BE2C (cell line): ENCODE data around the gene CCDC71L.

Experiments used
- DNase-seq: peaks from one replicate; pipeline ENCODE4 v3.0.0-alpha.2; 2020
- H3K27me3 ChIP-seq: fragments of 250-450 bp; sonication (Bioruptor Pico); 2 replicates; pipeline ENCODE4 v1.5.1; 2020; ENCODE audit warnings: mild to moderate bottlenecking
- H3K36me3 ChIP-seq: fragments of 250-450 bp; sonication (Bioruptor Pico); 2 replicates; pipeline ENCODE4 v1.5.1; 2020; ENCODE audit warnings: mild to moderate bottlenecking
- H3K4me1 ChIP-seq: fragments of 250-450 bp; sonication (Bioruptor Pico); 2 replicates; pipeline ENCODE4 v1.5.1; 2020
- H3K4me3 ChIP-seq: 2 replicates; pipeline ENCODE4 v1.5.1; 2011; ENCODE audit warnings: low read depth, low read length
- H3K9me3 ChIP-seq: fragments of 250-450 bp; sonication (Bioruptor Pico); 2 replicates; pipeline ENCODE4 v1.5.1; 2020
- CTCF ChIP-seq: IDR thresholded peaks from 2 replicates; pipeline ENCODE4 v1.5.1; 2012; ENCODE audit warnings: mild to moderate bottlenecking, low read depth, low read length

CCDC71L gene

GRCh38 chr7:106640368-106641141 is 20.4 kb downstream of the CCDC71L start:
- no peaks in the 10 kb centered on the region for H3K9me3 ChIP-seq
- H3K4me1 ChIP-seq, result no peaks in the 10 kb centered on the region; the same call in 1 of the 2 replicates
- H3K27me3 ChIP-seq, result no peaks in the 10 kb centered on the region
- DNase-seq, result no peak
- no peaks in the 10 kb centered on the region for H3K36me3 ChIP-seq
- TF ChIP-seq CTCF, result no peak
- no peak overlapping the region for H3K4me3 ChIP-seq

DNA sequence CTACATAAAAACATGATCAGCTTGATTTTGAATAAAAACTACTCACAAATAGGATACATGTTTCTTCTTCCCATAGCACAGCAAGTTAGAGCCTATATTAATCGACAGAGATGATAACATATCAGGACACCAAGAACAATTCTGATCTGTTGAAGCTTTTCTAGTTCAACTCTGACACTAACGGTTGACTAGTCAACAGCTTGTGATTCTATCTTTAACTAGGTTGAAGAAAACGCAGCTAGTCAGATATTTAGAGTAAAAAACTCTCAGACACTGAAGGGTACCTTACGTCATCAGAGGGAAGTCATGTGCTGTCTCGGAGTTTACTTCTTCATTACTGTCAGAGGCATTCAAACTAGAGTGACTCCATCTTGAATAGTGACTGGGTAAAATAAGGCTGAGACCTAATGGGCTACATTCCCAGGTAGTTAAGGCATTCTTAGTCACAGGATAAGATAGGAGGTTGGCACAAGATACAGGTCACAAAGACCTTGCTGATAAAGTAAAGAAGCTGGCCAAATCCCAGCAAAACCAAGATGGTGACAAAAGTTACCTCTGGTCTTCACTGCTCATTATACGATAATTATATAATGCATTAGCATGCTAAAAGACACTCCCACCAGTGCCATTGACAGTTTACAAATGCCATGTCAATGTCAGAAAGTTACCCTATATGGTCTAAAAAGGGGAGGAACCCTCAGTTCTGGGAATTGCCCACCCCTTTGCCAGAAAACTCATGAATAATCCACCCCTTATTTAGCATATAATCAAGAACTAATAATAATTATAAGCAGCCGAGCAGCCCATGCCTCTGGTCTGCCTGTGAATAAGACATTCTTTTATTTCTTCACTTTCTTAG is 21.3 kb downstream of the CCDC71L start:
- DNase-seq, result no peak
- Histone ChIP-seq H3K4me3 (no peak overlapping the region), H3K36me3 (no peaks in the 10 kb centered on the region), H3K4me1 (no peaks in the 10 kb centered on the region; the same call in 1 of the 2 replicates), H3K9me3 (no peaks in the 10 kb centered on the region), H3K27me3 (no peaks in the 10 kb centered on the region)
- TF ChIP-seq CTCF, result no peak

DNA sequence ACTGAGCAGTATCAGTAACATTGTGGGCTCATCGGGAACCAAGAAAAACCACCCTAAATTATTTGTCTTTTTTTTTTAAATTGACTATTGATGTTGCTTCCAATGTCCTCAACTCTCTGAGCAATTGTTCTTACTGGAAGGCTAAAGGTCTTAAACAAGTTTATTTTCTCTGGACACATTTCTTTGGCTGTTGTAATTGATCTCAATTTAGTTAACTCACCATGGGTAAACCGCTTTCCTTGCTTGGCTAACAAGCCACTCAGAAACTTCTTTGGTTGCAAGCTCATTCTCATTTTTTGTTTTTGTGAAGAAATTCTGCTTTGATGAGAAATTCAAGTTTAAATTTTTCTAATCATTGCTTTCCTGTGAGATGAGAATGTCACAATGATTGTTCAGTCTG is 25.5 kb downstream of the CCDC71L start:
- Histone ChIP-seq H3K4me1 (no peaks in the 10 kb centered on the region; the same call in 1 of the 2 replicates), H3K36me3 (no peaks in the 10 kb centered on the region), H3K9me3 (no peaks in the 10 kb centered on the region), H3K27me3 (peaks cover 22% of the 10 kb centered on the region), H3K4me3 (no peak overlapping the region)
- TF ChIP-seq CTCF, result no peak
- no peak for DNase-seq

- H3K36me3 ChIP-seq, result no peaks in the 10 kb centered on the region
- H3K27me3 ChIP-seq, result peaks cover 26% of the 10 kb centered on the region
- H3K9me3 ChIP-seq, result no peaks in the 10 kb centered on the region
- H3K4me1 ChIP-seq, result no peaks in the 10 kb centered on the region; the same call in 1 of the 2 replicates
- DNase-seq, result no peak
- no peak overlapping the region for H3K4me3 ChIP-seq
- no peak for TF ChIP-seq CTCF
Measured at GRCh38 chr7:106634958-106635357, 26.0 kb downstream of the CCDC71L start.

GRCh38 chr7:106630648-106631047 is 30.3 kb downstream of the CCDC71L start:
- TF ChIP-seq CTCF, result no peak
- Histone ChIP-seq H3K4me1 (no peaks in the 10 kb centered on the region), H3K9me3 (no peaks in the 10 kb centered on the region), H3K4me3 (no peak overlapping the region), H3K36me3 (no peaks in the 10 kb centered on the region), H3K27me3 (peaks cover 29% of the 10 kb centered on the region)
- DNase-seq, result no peak
